Pancreas (tissue), 10 donors: ENCODE results near the gene ZFP92. TPM values are rescaled to one million over a fixed set of nuclear protein-coding genes. Genes with fewer than 3 reads are reported as not detected.
A peak's percentile ranks its signal among the peaks of the same experiment; 100 is the strongest.

Experiments used
- ATAC-seq, 4 donors: fragments of 200-7000 bp; cut with Tn5 transposase; one replicate each; pipeline versions ENCODE4 v1.8.0 to v1.9.1; 2020; ENCODE audit warnings: mild to moderate bottlenecking in 4 of 4, moderate library complexity in 4 of 4
- DNase-seq, 6 donors: peaks; one replicate each; pipeline ENCODE4 v3.0.0-alpha.2; 2020
- FAIRE-seq: peaks from 2 replicates; lab custom pipeline; 2012; peaks lifted over from hg19 to GRCh38; lab: Jason Lieb, UNC
- H3K27ac ChIP-seq, 4 donors: fragments of 200-600 bp; sonication (generic); 1 replicate in 3 of 4; 2 replicates in 1 of 4; pipeline versions ENCODE4 v1.5.0 to v1.8.0; 2020
- H3K27me3 ChIP-seq, 4 donors: fragments of 200-600 bp; one replicate each; pipeline ENCODE4 v1.8.0; 2021
- H3K36me3 ChIP-seq, 3 donors: fragments of 200-600 bp; sonication (generic) in 1 of 3; one replicate each; pipeline versions ENCODE4 v1.5.0 to v1.8.0; 2020 to 2021
- H3K4me1 ChIP-seq, 3 donors: fragments of 200-600 bp; one replicate each; pipeline ENCODE4 v1.8.0; 2021
- H3K4me3 ChIP-seq, 4 donors: fragments of 200-600 bp; sonication (generic) in 2 of 4; one replicate each; pipeline versions ENCODE4 v1.5.0 to v1.8.0; 2020 to 2021
- H3K9me3 ChIP-seq, 4 donors: fragments of 200-600 bp; one replicate each; pipeline ENCODE4 v1.8.0; 2021
- CTCF ChIP-seq, 4 donors: fragments of 200-600 bp; sonication (generic) in 3 of 4; IDR thresholded peaks; one replicate each; pipeline versions ENCODE4 v1.5.0 to v1.8.0; 2021; ENCODE audit warnings: antibody characterized with exemption in 4 of 4
- WGBS, 2 donors: extraction: QIAGEN DNeasy Blood & Tissue Kit; methylation state at CpG; one replicate each; pipeline ENCODE4 v1.1.7; 2013; 5-methylcytosine and 5-hydroxymethylcytosine counted together
- intact Hi-C, 3 donors: fragments of 100-400 bp; cut with DNase I; formaldehyde crosslinking; loops; one replicate each; pipeline versions ENCODE4 v1.11.1 to v1.14.2; 2022
- polyA plus RNA-seq, 2 donors: library from polyadenylated mRNA; stranded (reverse); fragments of 200-250 nt; gene quantifications; one replicate each; pipeline ENCODE4 v1.2.3, GENCODE V29; 2013
- total RNA-seq, 6 donors: library from RNA; stranded (reverse); fragmentation: NEBNext Ultra II Directional in 4 of 6; extraction: Animal tissue kit (Norgen Biotek cat#: 25700) in 4 of 6; gene quantifications; one replicate each; pipeline versions ENCODE4 v1.2.1 to v1.2.4, GENCODE V29; 2021 to 2023
- donor health status: healthy with polysubstance abuse.
- donor health status: DM: no; HTN: no; CAD: no; lungs with moderate emphysema.
- donor health status: DM: no; HTN: no; CAD: no.
- donor health status: control.
- donor health status: control.
- donor health status: Bipolar disorder and iron deficiency.
- donor health status: DM: yes; HTN: yes; CAD: no.
- donor health status: DM: no; HTN: no; CAD: no.
- donor health status: DM: no; HTN: no; CAD: no.
- donor health status: DM: yes; HTN: yes; CAD: no.

ZFP92 gene
- total and polyA plus RNA-seq, 8 donors: 0.28 to 1.00 (median 0.41) TPM

DNA sequence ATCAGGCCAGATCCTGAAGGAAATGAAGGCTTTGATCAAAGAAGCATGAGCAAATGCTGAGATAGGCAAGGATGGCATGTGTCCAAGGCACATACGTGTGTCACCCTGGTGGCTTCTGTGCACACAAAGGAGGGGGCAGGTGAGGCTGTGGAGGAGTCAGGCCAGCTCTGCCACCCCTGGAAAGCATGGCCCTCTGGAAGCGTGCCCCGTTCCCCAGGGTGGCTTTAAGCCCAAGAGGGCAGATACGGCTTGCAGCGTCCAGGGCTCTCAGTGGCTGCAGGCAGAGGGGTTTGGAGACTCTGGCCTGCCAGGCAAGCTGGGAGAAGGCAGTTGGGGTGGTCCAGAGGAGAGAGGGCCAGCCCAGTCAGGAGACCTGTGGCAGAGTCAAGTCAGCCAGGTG lies 35.7 kb upstream of the ZFP92 start:
- Histone ChIP-seq H3K4me3 (no peak overlapping the region), H3K9me3 (no peaks in the 10 kb centered on the region), H3K36me3 (no peaks in the 10 kb centered on the region), H3K4me1 (no peaks in the 10 kb centered on the region), H3K27ac (no peak overlapping the region), H3K27me3 (no peaks in the 10 kb centered on the region)
- 78 to 84% methylated on average over 5 of the region's 5 CpGs for WGBS, 2 donors
- FAIRE-seq: no peak
- no peak for ATAC-seq
- DNase-seq: no peak
- intact Hi-C loops: no loop called here
- no peak for TF ChIP-seq CTCF (IDR thresholded peaks at IDR 0.05)

GRCh38 chrX:153377727-153378126 lies 33.5 kb upstream of the ZFP92 start:
- FAIRE-seq (no peak), DNase-seq (no peak), ATAC-seq (no peak)
- Histone ChIP-seq H3K36me3 (no peaks in the 10 kb centered on the region), H3K27me3 (no peaks in the 10 kb centered on the region), H3K4me1 (no peaks in the 10 kb centered on the region), H3K4me3 (no peak overlapping the region), H3K9me3 (no peaks in the 10 kb centered on the region), H3K27ac (no peak overlapping the region)
- intact Hi-C loops: no loop called here
- no peak for TF ChIP-seq CTCF (IDR thresholded peaks at IDR 0.05)
- 75 to 91% methylated on average over 3 of the region's 3 CpGs for WGBS, 2 donors

- H3K27me3 ChIP-seq: no peaks in the 10 kb centered on the region
- DNase-seq (no peak), ATAC-seq (no peak), FAIRE-seq (no peak)
- intact Hi-C loops: no loop called here
- H3K4me3 ChIP-seq: no peak overlapping the region
- H3K4me1 ChIP-seq: no peaks in the 10 kb centered on the region
- H3K36me3 ChIP-seq: no peaks in the 10 kb centered on the region
- 89 to 98% methylated on average over 4 of the region's 4 CpGs for WGBS, 2 donors
- TF ChIP-seq CTCF (IDR thresholded peaks at IDR 0.05): no peak
- H3K9me3 ChIP-seq: no peaks in the 10 kb centered on the region
- H3K27ac ChIP-seq: no peak overlapping the region
These were observed 32.7 kb upstream of the ZFP92 start for GRCh38 chrX:153378607-153379006.

- no peak for FAIRE-seq
- H3K4me3 ChIP-seq: no peak overlapping the region
- peak in 1 of 6 donors; percentile 81 for DNase-seq
- H3K36me3 ChIP-seq: no peaks in the 10 kb centered on the region
- ATAC-seq: no peak
- no peak overlapping the region for H3K27ac ChIP-seq
- no peaks in the 10 kb centered on the region for H3K27me3 ChIP-seq
- WGBS, 2 donors: 74 to 79% methylated on average over 9 of the region's 9 CpGs
- intact Hi-C loops: no loop called here
- no peak for TF ChIP-seq CTCF (IDR thresholded peaks at IDR 0.05)
- H3K9me3 ChIP-seq: no peaks in the 10 kb centered on the region
- H3K4me1 ChIP-seq: no peaks in the 10 kb centered on the region
These were observed 31.8 kb upstream of the ZFP92 start for GRCh38 chrX:153379508-153379907.

DNA sequence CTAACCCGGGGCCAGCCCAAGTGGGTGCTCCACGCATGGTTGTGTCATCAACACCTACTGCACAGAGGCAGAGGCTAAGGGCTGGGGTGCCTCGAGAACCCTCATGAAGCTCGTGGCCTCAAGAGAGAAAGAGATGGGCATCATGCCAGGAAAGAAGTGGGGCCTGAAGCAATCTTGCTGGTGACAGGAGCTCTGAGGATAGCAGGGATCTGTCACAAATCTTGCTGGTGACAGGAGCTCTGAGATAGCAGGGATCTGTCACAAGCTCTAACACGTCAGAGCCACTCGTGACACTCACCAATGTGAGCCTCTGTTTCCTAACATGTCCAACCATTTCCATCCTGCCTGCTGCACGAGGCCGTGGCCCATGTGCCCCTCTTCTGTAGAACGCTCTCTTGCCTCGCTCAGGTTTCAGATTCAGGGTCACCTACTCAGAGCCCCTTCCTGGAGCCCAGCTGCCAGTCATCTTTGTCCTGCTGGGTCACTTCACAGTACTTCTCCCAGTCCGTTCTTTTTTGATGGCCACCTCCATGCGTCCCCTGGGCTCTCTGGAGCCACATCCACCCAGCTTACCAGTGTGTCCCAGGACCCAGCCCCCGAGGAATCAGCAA lies 31.2 kb upstream of the ZFP92 start:
- intact Hi-C loops: no loop called here
- no peak for FAIRE-seq
- WGBS, 2 donors: 77 to 88% methylated on average over 13 of the region's 13 CpGs
- no peak for ATAC-seq
- Histone ChIP-seq H3K27me3 (no peaks in the 10 kb centered on the region), H3K4me3 (no peak overlapping the region), H3K36me3 (no peaks in the 10 kb centered on the region), H3K9me3 (no peaks in the 10 kb centered on the region), H3K4me1 (no peaks in the 10 kb centered on the region), H3K27ac (no peak overlapping the region)
- DNase-seq: no peak
- TF ChIP-seq CTCF (IDR thresholded peaks at IDR 0.05): no peak
